Endodermal cell (in vitro differentiated cells): ENCODE measurements around the gene MBNL2. TPM values are rescaled to one million over a fixed set of nuclear protein-coding genes. Genes with fewer than 3 reads are reported as not detected.

Source experiments
- DNase-seq: peaks from one replicate; pipeline ENCODE4 v3.0.0-alpha.2; 2017
- H3K27ac ChIP-seq: 2 replicates; pipeline ENCODE4 v1.5.1; 2013; ENCODE audit warnings: mild to moderate bottlenecking, low read depth, low read length, moderate library complexity
- H3K27me3 ChIP-seq: 2 replicates; pipeline ENCODE4 v1.6.1; 2013; ENCODE audit warnings: mild to moderate bottlenecking, low read length, moderate library complexity; ENCODE audit not compliant: insufficient read depth, control insufficient read depth, poor library complexity, severe bottlenecking
- H3K36me3 ChIP-seq: 2 replicates; pipeline ENCODE4 v1.7.0; 2013; ENCODE audit warnings: mild to moderate bottlenecking, low read length, moderate library complexity; ENCODE audit not compliant: control insufficient read depth, insufficient read depth
- H3K4me1 ChIP-seq: one replicate; pipeline ENCODE4 v1.7.0; 2013; ENCODE audit warnings: low read length; ENCODE audit not compliant: control insufficient read depth, insufficient read depth
- H3K4me3 ChIP-seq: 2 replicates; pipeline ENCODE4 v1.5.1; 2013; ENCODE audit warnings: mild to moderate bottlenecking, low read length, moderate library complexity
- H3K9ac ChIP-seq: 2 replicates; pipeline ENCODE4 v1.6.1; 2013; ENCODE audit warnings: mild to moderate bottlenecking, low read length, moderate library complexity; ENCODE audit not compliant: poor library complexity, severe bottlenecking; ENCODE audit errors: extremely low read depth
- H3K9me3 ChIP-seq: 2 replicates; pipeline ENCODE4 v1.6.1; 2013; ENCODE audit warnings: mild to moderate bottlenecking, low read length, moderate library complexity; ENCODE audit not compliant: control insufficient read depth
- H3K27ac Mint-ChIP-seq: 2 replicates; pipeline ENCODE4 v1.8.0; 2020; ENCODE audit warnings: mixed read lengths
- H3K27me3 Mint-ChIP-seq: 2 replicates; pipeline ENCODE4 v1.8.0; 2021; ENCODE audit warnings: mild to moderate bottlenecking, mixed read lengths; ENCODE audit not compliant: insufficient read depth
- H3K36me3 Mint-ChIP-seq: 2 replicates; pipeline ENCODE4 v1.8.0; 2020; ENCODE audit warnings: low read depth, mixed read lengths
- H3K4me1 Mint-ChIP-seq: 2 replicates; pipeline ENCODE4 v1.8.0; 2020; ENCODE audit warnings: mixed read lengths
- H3K4me3 Mint-ChIP-seq: 2 replicates; pipeline ENCODE4 v1.8.0; 2020; ENCODE audit warnings: mild to moderate bottlenecking, moderate library complexity, mixed read lengths
- H3K9me3 Mint-ChIP-seq: 2 replicates; pipeline ENCODE4 v1.8.0; 2020; ENCODE audit warnings: mild to moderate bottlenecking, mixed read lengths
- CTCF ChIP-seq: fragments of 200-600 bp; sonication (generic); conservative IDR thresholded peaks from 2 replicates; pipeline ENCODE4 v1.5.0; 2021; ENCODE audit warnings: antibody characterized with exemption, mild to moderate bottlenecking
- WGBS, 2 experiments: methylation state at CpG; one replicate each; pipeline versions ENCODE4 v1.1.5 to v1.1.7; 2013; ENCODE audit warnings: missing lambda C conversion rate in 2 of 2, mixed read lengths in 1 of 2; ENCODE audit not compliant: insufficient coverage in 1 of 2, insufficient read length in 1 of 2; 5-methylcytosine and 5-hydroxymethylcytosine counted together
- total RNA-seq, 2 donors: library from RNA; stranded (reverse); fragmentation: NEBNext Ultra II Directional in 1 of 2; extraction: Animal tissue kit (Norgen Biotek cat#: 25700) in 1 of 2; gene quantifications; 2 replicates in 1 of 2; 3 replicates in 1 of 2; pipeline ENCODE4 v1.2.1, GENCODE V29; 2021

Gene MBNL2
- total RNA-seq, 2 donors from 2014 or later = 1.7 to 3.3 TPM

GRCh38 chr13:97193577-97193976 lies 28.6 kb upstream of the MBNL2 start:
- H3K36me3 Mint-ChIP-seq = no peaks in the 10 kb centered on the region
- H3K27ac Mint-ChIP-seq = no peak overlapping the region
- peaks cover 15% of the 10 kb centered on the region for H3K4me1 Mint-ChIP-seq
- Histone ChIP-seq H3K27ac (no peak overlapping the region), H3K9me3 (no peaks in the 10 kb centered on the region), H3K9ac (no peak overlapping the region), H3K4me1 (no peaks in the 10 kb centered on the region), H3K27me3 (no peaks in the 10 kb centered on the region), H3K4me3 (no peak overlapping the region), H3K36me3 (no peaks in the 10 kb centered on the region)
- TF ChIP-seq CTCF = no peak
- no peak for DNase-seq
- WGBS, 2 experiments = 93 to 94% methylated on average over 5 of the region's 5 CpGs
- peaks cover 5% of the 10 kb centered on the region for H3K9me3 Mint-ChIP-seq
- H3K27me3 Mint-ChIP-seq = peaks cover 49% of the 10 kb centered on the region
- H3K4me3 Mint-ChIP-seq = no peak overlapping the region

- WGBS, 2 experiments = 78% methylated on average over 5 to 6 of the region's 6 CpGs
- TF ChIP-seq CTCF = no peak
- H3K27ac Mint-ChIP-seq = no peak overlapping the region
Measured at GRCh38 chr13:97194479-97194878, 27.7 kb upstream of the MBNL2 start.

GRCh38 chr13:97196340-97196739 lies 25.8 kb upstream of the MBNL2 start:
- Histone ChIP-seq H3K9ac (no peak overlapping the region), H3K27ac (no peak overlapping the region), H3K9me3 (no peaks in the 10 kb centered on the region), H3K4me3 (no peak overlapping the region), H3K27me3 (no peaks in the 10 kb centered on the region), H3K4me1 (no peaks in the 10 kb centered on the region), H3K36me3 (no peaks in the 10 kb centered on the region)
- DNase-seq = no peak
- no peak overlapping the region for H3K4me3 Mint-ChIP-seq
- no peaks in the 10 kb centered on the region for H3K36me3 Mint-ChIP-seq
- no peak overlapping the region for H3K27ac Mint-ChIP-seq
- peaks cover 47% of the 10 kb centered on the region for H3K27me3 Mint-ChIP-seq
- H3K4me1 Mint-ChIP-seq = peaks cover 15% of the 10 kb centered on the region
- no peak for TF ChIP-seq CTCF
- WGBS, 2 experiments = 83 to 93% methylated on average over 3 to 4 of the region's 4 CpGs
- H3K9me3 Mint-ChIP-seq = peaks cover 5% of the 10 kb centered on the region

More at GRCh38 chr13:97194479-97194878, 27.7 kb upstream of the MBNL2 start:
- H3K27me3 Mint-ChIP-seq = peaks cover 46% of the 10 kb centered on the region
- Histone ChIP-seq H3K36me3 (no peaks in the 10 kb centered on the region), H3K9me3 (no peaks in the 10 kb centered on the region), H3K4me1 (no peaks in the 10 kb centered on the region), H3K9ac (no peak overlapping the region), H3K27me3 (no peaks in the 10 kb centered on the region), H3K27ac (no peak overlapping the region), H3K4me3 (no peak overlapping the region)
- H3K36me3 Mint-ChIP-seq = no peaks in the 10 kb centered on the region
- H3K4me3 Mint-ChIP-seq = no peak overlapping the region
- H3K9me3 Mint-ChIP-seq = peaks cover 5% of the 10 kb centered on the region
- no peak for DNase-seq
- H3K4me1 Mint-ChIP-seq = peaks cover 15% of the 10 kb centered on the region
